ENCODE measurements around the gene PIF1. TPM values are rescaled to one million over a fixed set of nuclear protein-coding genes. Genes with fewer than 3 reads are reported as not detected.

PIF1 gene
- total and polyA plus RNA-seq, 3 experiments from 2014 or later = 0.25 to 14.7 (median 14.6) TPM

- Histone ChIP-seq H3K27ac (ENCODE audit: low read depth, low read length) (peak within 1 kb of the TSS; percentile 77), H3K36me3 (ENCODE audit: insufficient read depth, low read length) (peaks cover under 1% of the 10 kb centered on the region), H3K27me3 (ENCODE audit: insufficient read depth, low read length, poor library complexity, severe bottlenecking) (no peaks in the 10 kb centered on the region), H3K9me3 (ENCODE audit: low read length) (no peaks in the 10 kb centered on the region), H3K4me1 (ENCODE audit: insufficient read depth, low read length) (peaks cover 79% of the 10 kb centered on the region), H3K4me3 (ENCODE audit: low read length) (peak within 1 kb of the TSS; percentile 93)
- Mint-ChIP-seq H3K27ac (peak within 1 kb of the TSS; percentile 86 to 99 (median 96)), H3K27me3 (peaks cover 0 to 1% of the 10 kb centered on the region in 2 donors), H3K36me3 (peaks cover 0 to 17% (median 0%) of the 10 kb centered on the region in 3 donors), H3K4me3 (peak within 1 kb of the TSS; percentile 77 to 99 (median 97)), H3K4me1 (peaks cover 72 to 85% (median 85%) of the 10 kb centered on the region in 3 donors), H3K9me3 (no peaks in the 10 kb centered on the region)
- POLR2A ChIA-PET = interaction anchor here (0.6 to 2.8 kb wide), 3 partner anchors 16 to 1564 kb away, joined by 3 to 30 read pairs (median 6); partner anchors contain the start of genes APH1B and PIF1
- CTCF ChIA-PET = interaction anchor here (0.6 to 2.8 kb wide), 14 partner anchors 9 to 747 kb away, joined by 3 to 39 read pairs (median 4); partner anchors contain the start of gene PIF1
- DNase-seq = peak; percentile 82 to 95 (median 90)
Measured at GRCh38 chr15:64841344-64842095, 16.1 kb upstream of the PIF1 start, which contains the start of gene PLEKHO2. Gene PLEKHO2, plus strand, starts transcription at chr15:64841915. Its CDS starts 102 bp downstream, at chr15:64842017.

DNA sequence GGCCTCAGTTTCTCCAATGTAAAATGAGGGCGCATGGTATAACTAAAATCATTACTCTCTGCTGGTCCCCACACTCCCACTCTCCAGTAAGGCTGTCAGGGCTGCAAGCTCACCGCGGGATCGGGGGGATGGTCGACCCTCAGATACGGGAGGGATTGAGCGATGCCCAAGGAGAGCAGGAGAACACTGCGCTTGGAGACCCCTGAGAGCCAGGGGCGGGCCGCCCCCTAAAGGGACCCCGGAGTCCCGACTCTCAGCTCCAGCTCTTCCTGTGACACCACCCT is 15.6 kb upstream of the PIF1 start:
- ChIA-PET CTCF (interaction anchor here (0.7 to 2.8 kb wide), 13 partner anchors 9 to 410 kb away, joined by 3 to 39 read pairs (median 4); partner anchors contain the start of gene PIF1), POLR2A (interaction anchor here (0.6 to 2.8 kb wide), 4 partner anchors 15 to 1563 kb away, joined by 3 to 30 read pairs (median 5); partner anchors contain the start of genes APH1B and PIF1)
- H3K36me3 Mint-ChIP-seq = peaks cover 0 to 15% (median 0%) of the 10 kb centered on the region in 3 donors
- Histone ChIP-seq H3K9me3 (ENCODE audit: low read length) (no peaks in the 10 kb centered on the region), H3K27ac (ENCODE audit: low read depth, low read length) (peak overlapping the region; percentile 64), H3K27me3 (ENCODE audit: insufficient read depth, low read length, poor library complexity, severe bottlenecking) (no peaks in the 10 kb centered on the region), H3K4me3 (ENCODE audit: low read length) (peak overlapping the region; percentile 71), H3K36me3 (ENCODE audit: insufficient read depth, low read length) (no peaks in the 10 kb centered on the region), H3K4me1 (ENCODE audit: insufficient read depth, low read length) (peaks cover 80% of the 10 kb centered on the region)
- H3K27ac Mint-ChIP-seq = peak overlapping the region; percentile 77 to 92 (median 87)
- peaks cover 75 to 85% (median 85%) of the 10 kb centered on the region in 3 donors for H3K4me1 Mint-ChIP-seq
- peaks cover 0 to 1% of the 10 kb centered on the region in 2 donors for H3K27me3 Mint-ChIP-seq
- H3K4me3 Mint-ChIP-seq = peak overlapping the region; percentile 77 to 98 (median 91)
- H3K9me3 Mint-ChIP-seq = no peaks in the 10 kb centered on the region
- no peak for DNase-seq

- H3K27me3 ChIP-seq (ENCODE audit: insufficient read depth, low read length, poor library complexity, severe bottlenecking) = no peaks in the 10 kb centered on the region
- Mint-ChIP-seq H3K4me3 (peak overlapping the region; percentile 7 to 72 (median 49)), H3K27me3 (peaks cover 0 to 1% of the 10 kb centered on the region in 2 donors), H3K27ac (peak overlapping the region; percentile 0 to 92 (median 81)), H3K4me1 (peaks cover 50 to 58% (median 57%) of the 10 kb centered on the region in 3 donors), H3K9me3 (no peaks in the 10 kb centered on the region), H3K36me3 (peaks cover 0 to 5% (median 0%) of the 10 kb centered on the region in 3 donors)
- no peak overlapping the region for H3K4me3 ChIP-seq (ENCODE audit: low read length)
- no peak overlapping the region for H3K27ac ChIP-seq (ENCODE audit: low read depth, low read length)
- POLR2A ChIA-PET = interaction anchor here (0.6 to 2.1 kb wide), 3 partner anchors 8 to 56 kb away, joined by 4 to 15 read pairs (median 6); partner anchors contain the start of gene PIF1
- DNase-seq = peak in 4 of 5 donors; percentile 12 to 77 (median 58)
- CTCF ChIA-PET = interaction anchor here (0.7 to 5.2 kb wide), 12 partner anchors 9 to 459 kb away, joined by 3 to 62 read pairs (median 4); partner anchors contain the start of gene PIF1
- H3K9me3 ChIP-seq (ENCODE audit: low read length) = no peaks in the 10 kb centered on the region
- H3K4me1 ChIP-seq (ENCODE audit: insufficient read depth, low read length) = peaks cover 55% of the 10 kb centered on the region
- no peaks in the 10 kb centered on the region for H3K36me3 ChIP-seq (ENCODE audit: insufficient read depth, low read length)
Measured at GRCh38 chr15:64837502-64837901, 12.1 kb upstream of the PIF1 start.

DNA sequence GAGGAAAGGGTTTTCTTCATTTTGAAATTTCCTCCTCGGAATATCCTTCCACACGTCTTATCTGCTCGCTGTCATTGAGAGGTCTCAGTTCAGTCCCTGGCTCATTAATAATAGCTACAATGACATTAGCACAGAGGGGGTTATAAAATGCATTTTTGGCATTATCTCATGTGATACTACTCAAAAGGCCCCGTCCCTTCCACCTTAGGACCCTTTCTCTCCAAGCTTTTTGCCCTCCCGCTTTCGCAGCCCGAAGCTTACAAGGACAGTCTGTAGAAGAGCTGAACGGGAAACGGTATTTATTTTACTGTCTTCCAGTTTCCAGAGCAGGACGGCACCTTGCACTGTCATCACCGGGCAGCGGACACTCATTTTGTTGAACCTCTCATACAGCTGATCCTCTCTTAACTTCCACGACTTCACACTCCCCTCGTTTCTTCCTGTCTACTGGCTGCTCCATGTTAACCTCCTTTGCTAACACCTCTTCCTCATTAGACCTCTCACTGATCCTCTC is 10.6 kb upstream of the PIF1 start:
- H3K27me3 ChIP-seq (ENCODE audit: insufficient read depth, low read length, poor library complexity, severe bottlenecking) = no peaks in the 10 kb centered on the region
- no peak overlapping the region for H3K27ac ChIP-seq (ENCODE audit: low read depth, low read length)
- no peaks in the 10 kb centered on the region for H3K9me3 Mint-ChIP-seq
- no peak overlapping the region for H3K4me3 ChIP-seq (ENCODE audit: low read length)
- CTCF ChIA-PET = interaction anchor here (0.8 to 5.2 kb wide), 22 partner anchors 10 to 449 kb away, joined by 3 to 62 read pairs (median 5); partner anchors contain the start of genes ANKDD1A, PIF1 and TRIP4
- POLR2A ChIA-PET = interaction anchor here (0.5 to 1.4 kb wide), 3 partner anchors 10 to 58 kb away, joined by 5 to 17 read pairs (median 13); partner anchors contain the start of gene PIF1
- H3K36me3 ChIP-seq (ENCODE audit: insufficient read depth, low read length) = no peaks in the 10 kb centered on the region
- no peaks in the 10 kb centered on the region for H3K36me3 Mint-ChIP-seq
- H3K4me3 Mint-ChIP-seq = peak overlapping the region; percentile 11 to 70 (median 52)
- no peaks in the 10 kb centered on the region for H3K9me3 ChIP-seq (ENCODE audit: low read length)
- peak overlapping the region; percentile 1 to 88 (median 78) for H3K27ac Mint-ChIP-seq
- DNase-seq = no peak
- peaks cover 45 to 54% (median 51%) of the 10 kb centered on the region in 3 donors for H3K4me1 Mint-ChIP-seq
- H3K27me3 Mint-ChIP-seq = peaks cover 0 to 1% of the 10 kb centered on the region in 2 donors
- peaks cover 53% of the 10 kb centered on the region for H3K4me1 ChIP-seq (ENCODE audit: insufficient read depth, low read length)

GRCh38 chr15:64833690-64834089 is 8.2 kb upstream of the PIF1 start:
- no peak overlapping the region for H3K4me3 ChIP-seq (ENCODE audit: low read length)
- peaks cover 36% of the 10 kb centered on the region for H3K4me1 ChIP-seq (ENCODE audit: insufficient read depth, low read length)
- CTCF ChIA-PET = interaction anchor here (0.9 to 5.2 kb wide), 5 partner anchors 10 to 70 kb away, joined by 3 to 62 read pairs (median 16); no protein-coding TSS in a partner anchor
- H3K4me1 Mint-ChIP-seq = peaks cover 29 to 32% (median 31%) of the 10 kb centered on the region in 3 donors
- POLR2A ChIA-PET = interaction anchor here (0.6 kb wide), 1 partner anchor 450 kb away, joined by 3 read pairs; no protein-coding TSS in a partner anchor
- no peaks in the 10 kb centered on the region for H3K9me3 ChIP-seq (ENCODE audit: low read length)
- no peak overlapping the region for H3K4me3 Mint-ChIP-seq
- H3K36me3 Mint-ChIP-seq = no peaks in the 10 kb centered on the region
- DNase-seq = no peak
- H3K9me3 Mint-ChIP-seq = no peaks in the 10 kb centered on the region
- no peaks in the 10 kb centered on the region for H3K27me3 ChIP-seq (ENCODE audit: insufficient read depth, low read length, poor library complexity, severe bottlenecking)
- no peaks in the 10 kb centered on the region for H3K27me3 Mint-ChIP-seq
- no peak overlapping the region for H3K27ac ChIP-seq (ENCODE audit: low read depth, low read length)
- H3K27ac Mint-ChIP-seq = no peak overlapping the region
- H3K36me3 ChIP-seq (ENCODE audit: insufficient read depth, low read length) = no peaks in the 10 kb centered on the region

DNA sequence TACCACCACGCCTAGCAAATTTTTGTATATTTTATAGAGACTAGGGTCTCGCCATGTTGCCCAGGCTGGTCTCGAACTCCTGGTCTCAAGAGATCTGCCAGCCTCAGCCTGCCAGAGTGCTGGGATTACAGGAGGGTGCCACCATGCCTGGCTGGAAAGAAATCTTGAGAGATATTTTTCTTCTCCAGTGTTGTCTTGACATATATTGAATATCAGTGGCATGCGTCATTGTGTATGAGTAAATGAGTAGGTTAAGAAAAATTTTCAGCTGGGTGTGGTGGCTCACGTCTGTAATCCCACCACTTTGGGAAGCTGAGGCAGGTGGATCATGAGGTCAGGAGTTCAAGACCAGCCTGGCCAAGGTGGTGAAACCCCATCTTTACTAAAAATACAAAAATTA is 3.5 kb upstream of the PIF1 start:
- H3K27ac ChIP-seq (ENCODE audit: low read depth, low read length) = no peak overlapping the region
- no peak overlapping the region for H3K4me3 Mint-ChIP-seq
- H3K36me3 Mint-ChIP-seq = no peaks in the 10 kb centered on the region
- H3K36me3 ChIP-seq (ENCODE audit: insufficient read depth, low read length) = no peaks in the 10 kb centered on the region
- H3K4me3 ChIP-seq (ENCODE audit: low read length) = no peak overlapping the region
- peaks cover 0 to 5% of the 10 kb centered on the region in 2 donors for H3K27me3 Mint-ChIP-seq
- H3K9me3 Mint-ChIP-seq = no peaks in the 10 kb centered on the region
- H3K4me1 Mint-ChIP-seq = peaks cover 17 to 22% (median 21%) of the 10 kb centered on the region in 3 donors
- peak overlapping the region in 1 of 8 donors; percentile 60 for H3K27ac Mint-ChIP-seq
- DNase-seq = no peak
- peaks cover 18% of the 10 kb centered on the region for H3K4me1 ChIP-seq (ENCODE audit: insufficient read depth, low read length)
- no peaks in the 10 kb centered on the region for H3K9me3 ChIP-seq (ENCODE audit: low read length)
- POLR2A ChIA-PET = no interaction called here
- no peaks in the 10 kb centered on the region for H3K27me3 ChIP-seq (ENCODE audit: insufficient read depth, low read length, poor library complexity, severe bottlenecking)
- CTCF ChIA-PET = no interaction called here

GRCh38 chr15:64824929-64825430 is 467 bp downstream of the PIF1 start:
- ChIA-PET POLR2A (interaction anchor here (0.5 to 1.7 kb wide), 7 partner anchors 10 to 377 kb away, joined by 3 to 13 read pairs (median 4); no protein-coding TSS in a partner anchor), CTCF (interaction anchor here (1.0 to 2.6 kb wide), 4 partner anchors 12 to 81 kb away, joined by 3 to 38 read pairs (median 4); no protein-coding TSS in a partner anchor)
- H3K27me3 ChIP-seq (ENCODE audit: insufficient read depth, low read length, poor library complexity, severe bottlenecking) = no peaks in the 10 kb centered on the region
- peak overlapping the region; percentile 85 for H3K4me3 ChIP-seq (ENCODE audit: low read length)
- H3K9me3 ChIP-seq (ENCODE audit: low read length) = no peaks in the 10 kb centered on the region
- Mint-ChIP-seq H3K4me3 (peak overlapping the region; percentile 79 to 92 (median 89)), H3K27me3 (peaks cover 0 to 10% of the 10 kb centered on the region in 2 donors), H3K9me3 (no peaks in the 10 kb centered on the region), H3K36me3 (no peaks in the 10 kb centered on the region), H3K27ac (peak overlapping the region in 2 of 8 donors; percentile 19 to 52), H3K4me1 (peaks cover 27 to 34% (median 33%) of the 10 kb centered on the region in 3 donors)
- peaks cover 26% of the 10 kb centered on the region for H3K4me1 ChIP-seq (ENCODE audit: insufficient read depth, low read length)
- H3K27ac ChIP-seq (ENCODE audit: low read depth, low read length) = no peak overlapping the region
- H3K36me3 ChIP-seq (ENCODE audit: insufficient read depth, low read length) = no peaks in the 10 kb centered on the region
- DNase-seq = no peak
